Measurements from ENCODE around the gene ATRAID. TPM values are rescaled to one million over a fixed set of nuclear protein-coding genes. Genes with fewer than 3 reads are reported as not detected.
A peak's percentile ranks its signal among the peaks of the same experiment; 100 is the strongest.

The ATRAID gene
- total and polyA plus RNA-seq, 3 experiments from 2014 or later: 101 to 296 (median 106) TPM

- CTCF ChIA-PET: interaction anchor here (0.9 to 5.5 kb wide), 11 partner anchors 8 to 301 kb away, joined by 3 to 42 read pairs (median 4); no protein-coding TSS in a partner anchor
- Mint-ChIP-seq H3K27me3 (peaks cover 29 to 43% of the 10 kb centered on the region in 2 donors), H3K4me1 (peaks cover 25 to 36% (median 31%) of the 10 kb centered on the region in 3 donors), H3K36me3 (peaks cover 0 to 2% (median 0%) of the 10 kb centered on the region in 3 donors), H3K27ac (peak overlapping the region in 1 of 8 donors; percentile 44), H3K9me3 (peaks cover 0 to 2% (median 0%) of the 10 kb centered on the region in 5 donors), H3K4me3 (peak overlapping the region in 4 of 7 donors; percentile 57 to 71 (median 62))
- DNase-seq: no peak
- no peaks in the 10 kb centered on the region for H3K9me3 ChIP-seq (ENCODE audit: low read length)
- H3K4me1 ChIP-seq (ENCODE audit: insufficient read depth, low read length): peaks cover 19% of the 10 kb centered on the region
- no peak overlapping the region for H3K27ac ChIP-seq (ENCODE audit: low read depth, low read length)
- H3K36me3 ChIP-seq (ENCODE audit: insufficient read depth, low read length): no peaks in the 10 kb centered on the region
- H3K27me3 ChIP-seq (ENCODE audit: insufficient read depth, low read length, poor library complexity, severe bottlenecking): peaks cover 26% of the 10 kb centered on the region
- H3K4me3 ChIP-seq (ENCODE audit: low read length): no peak overlapping the region
- POLR2A ChIA-PET: interaction anchor here (0.6 kb wide), 1 partner anchor 17 kb away, joined by 3 read pairs; no protein-coding TSS in a partner anchor
Observed at GRCh38 chr2:27265536-27265870, 53.7 kb downstream of the ATRAID start.

Other genes starting within 250 kb of the ATRAID start
- 1 to 10 TPM; 2.4 to 3.0 TPM for gene MAPRE3, start 241.4 kb upstream of the ATRAID start, total RNA-seq
- gene MAPRE3, start 241.4 kb upstream of the ATRAID start, polyA plus RNA-seq: 2.0 TPM
- 10 to 100 TPM; 67.6 to 71.7 TPM for gene TMEM214, start 179.1 kb upstream of the ATRAID start, total RNA-seq
- gene TMEM214, start 179.1 kb upstream of the ATRAID start, polyA plus RNA-seq: 36.3 TPM
- 10 to 100 TPM; 16.0 to 17.3 TPM for gene AGBL5, start 160.4 kb upstream of the ATRAID start, total RNA-seq
- gene AGBL5, start 160.4 kb upstream of the ATRAID start, polyA plus RNA-seq: 11.5 TPM
- gene OST4, start 140.4 kb upstream of the ATRAID start, total RNA-seq: 100 to 1,000 TPM; 346 to 353 TPM
- 907 TPM for gene OST4, start 140.4 kb upstream of the ATRAID start, polyA plus RNA-seq
- gene EMILIN1, start 133.4 kb upstream of the ATRAID start, total RNA-seq: under 1 TPM; 0.79 to 0.89 TPM
- gene EMILIN1, start 133.4 kb upstream of the ATRAID start, polyA plus RNA-seq: 0.85 TPM
- gene KHK, start 125.3 kb upstream of the ATRAID start, total RNA-seq: 10 to 100 TPM; 14.5 to 17.8 TPM
- gene KHK, start 125.3 kb upstream of the ATRAID start, polyA plus RNA-seq: 6.5 TPM
- 1 to 10 TPM; 2.7 to 3.5 TPM for gene CGREF1, start 92.9 kb upstream of the ATRAID start, total RNA-seq
- 0.17 TPM for gene CGREF1, start 92.9 kb upstream of the ATRAID start, polyA plus RNA-seq
- gene ABHD1, start 88.2 kb upstream of the ATRAID start, total RNA-seq: under 1 TPM; 0.33 to 0.90 TPM
- 1.4 TPM for gene ABHD1, start 88.2 kb upstream of the ATRAID start, polyA plus RNA-seq
- 10 to 100 TPM; 79.5 to 80.6 TPM for gene PREB, start 77.4 kb upstream of the ATRAID start, total RNA-seq
- 68.6 TPM for gene PREB, start 77.4 kb upstream of the ATRAID start, polyA plus RNA-seq
- not detected for gene PRR30, start 72.6 kb upstream of the ATRAID start, total RNA-seq
- not detected for gene PRR30, start 72.6 kb upstream of the ATRAID start, polyA plus RNA-seq
- not detected for gene TCF23, start 63.0 kb upstream of the ATRAID start, total RNA-seq
- gene TCF23, start 63.0 kb upstream of the ATRAID start, polyA plus RNA-seq: not detected
- 100 to 1,000 TPM; 109 to 110 TPM for gene SLC5A6, start 227 bp downstream of the ATRAID start, total RNA-seq
- 21.0 TPM for gene SLC5A6, start 227 bp downstream of the ATRAID start, polyA plus RNA-seq
- gene CAD, start 5.3 kb downstream of the ATRAID start, total RNA-seq: 100 to 1,000 TPM; 147 to 154 TPM
- 27.0 TPM for gene CAD, start 5.3 kb downstream of the ATRAID start, polyA plus RNA-seq
- under 1 TPM; 0.33 to 0.55 TPM for gene SLC30A3, start 51.0 kb downstream of the ATRAID start, total RNA-seq
- not detected for gene SLC30A3, start 51.0 kb downstream of the ATRAID start, polyA plus RNA-seq
- gene DNAJC5G, start 63.4 kb downstream of the ATRAID start, total RNA-seq: not detected
- gene DNAJC5G, start 63.4 kb downstream of the ATRAID start, polyA plus RNA-seq: not detected
- gene TRIM54, start 70.4 kb downstream of the ATRAID start, total RNA-seq: under 1 TPM; 0.22 TPM
- gene TRIM54, start 70.4 kb downstream of the ATRAID start, polyA plus RNA-seq: not detected
- gene UCN, start 96.4 kb downstream of the ATRAID start, total RNA-seq: 1 to 10 TPM; 1.7 to 2.6 TPM
- gene UCN, start 96.4 kb downstream of the ATRAID start, polyA plus RNA-seq: 0.71 TPM
- gene MPV17, start 111.1 kb downstream of the ATRAID start, total RNA-seq: 10 to 100 TPM; 85.9 to 86.4 TPM
- gene MPV17, start 111.1 kb downstream of the ATRAID start, polyA plus RNA-seq: 118 TPM
- gene GTF3C2, start 144.7 kb downstream of the ATRAID start, total RNA-seq: 10 to 100 TPM; 76.7 to 81.7 TPM
- 43.5 TPM for gene GTF3C2, start 144.7 kb downstream of the ATRAID start, polyA plus RNA-seq
- 10 to 100 TPM; 46.6 to 47.1 TPM for gene EIF2B4, start 158.3 kb downstream of the ATRAID start, total RNA-seq
- 32.7 TPM for gene EIF2B4, start 158.3 kb downstream of the ATRAID start, polyA plus RNA-seq
- gene SNX17, start 158.6 kb downstream of the ATRAID start, total RNA-seq: 100 to 1,000 TPM; 122 to 130 TPM
- gene SNX17, start 158.6 kb downstream of the ATRAID start, polyA plus RNA-seq: 211 TPM
- gene ZNF513, start 168.7 kb downstream of the ATRAID start, total RNA-seq: 1 to 10 TPM; 9.2 to 9.9 TPM
- 4.7 TPM for gene ZNF513, start 168.7 kb downstream of the ATRAID start, polyA plus RNA-seq
- gene PPM1G, start 197.6 kb downstream of the ATRAID start, total RNA-seq: 100 to 1,000 TPM; 189 to 191 TPM
- gene PPM1G, start 197.6 kb downstream of the ATRAID start, polyA plus RNA-seq: 104 TPM
- gene NRBP1, start 216.6 kb downstream of the ATRAID start, total RNA-seq: 10 to 100 TPM; 77.2 to 81.0 TPM
- 128 TPM for gene NRBP1, start 216.6 kb downstream of the ATRAID start, polyA plus RNA-seq
- 1 to 10 TPM; 4.0 to 5.4 TPM for gene KRTCAP3, start 230.3 kb downstream of the ATRAID start, total RNA-seq
- 0.71 TPM for gene KRTCAP3, start 230.3 kb downstream of the ATRAID start, polyA plus RNA-seq